Fibroblast of villous mesenchyme (primary cell): Measurements from ENCODE around the gene F13B. TPM values are rescaled to one million over a fixed set of nuclear protein-coding genes. Genes with fewer than 3 reads are reported as not detected.

Experiments
- DNase-seq: peaks from one replicate; pipeline ENCODE4 v3.0.0-alpha.2; 2010; ENCODE audit warnings: low read depth
- H3K4me3 ChIP-seq: 2 replicates; pipeline ENCODE4 v1.5.1; 2011; ENCODE audit warnings: low read depth, mild to moderate bottlenecking, low read length
- CTCF ChIP-seq: IDR thresholded peaks from 2 replicates; pipeline ENCODE4 v1.5.1; 2012; ENCODE audit warnings: low read depth, mild to moderate bottlenecking, low read length; ENCODE audit not compliant: insufficient read depth
- total RNA-seq: library from RNA; depleted of rRNA; stranded (reverse); fragments of >200 nt; gene quantifications from 2 replicates; pipeline ENCODE4 v1.2.3, GENCODE V29; 2012

The F13B gene
- total RNA-seq, 1 donor, result not detected

- no peak for DNase-seq
- no peak for TF ChIP-seq CTCF
- no peak overlapping the region for H3K4me3 ChIP-seq
Measured at GRCh38 chr1:197027359-197027758, 39.7 kb downstream of the F13B start.

DNA sequence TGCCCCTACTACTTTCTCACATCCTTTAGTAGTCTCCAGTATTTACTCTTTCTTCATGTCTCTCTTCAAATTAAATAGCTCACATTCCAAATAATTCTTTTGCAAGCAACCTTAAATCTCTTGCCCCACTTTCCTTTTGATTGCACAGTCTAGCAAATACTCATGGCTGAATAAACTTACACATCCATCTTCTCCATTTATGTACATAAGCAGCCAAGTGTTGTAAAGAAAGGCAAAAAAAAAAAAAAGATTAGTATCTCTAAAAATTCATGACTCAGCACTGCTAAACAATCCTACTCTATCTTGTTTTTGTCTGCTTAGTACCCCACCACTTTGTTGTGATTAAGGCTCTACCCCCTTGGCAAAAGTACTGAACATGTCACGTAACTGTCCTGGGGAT is 42.6 kb downstream of the F13B start:
- H3K4me3 ChIP-seq, result no peak overlapping the region
- no peak for TF ChIP-seq CTCF
- DNase-seq, result no peak

- no peak for DNase-seq
- H3K4me3 ChIP-seq, result no peak overlapping the region
- no peak for TF ChIP-seq CTCF
Measured at GRCh38 chr1:197021716-197022115, 45.3 kb downstream of the F13B start.

DNA sequence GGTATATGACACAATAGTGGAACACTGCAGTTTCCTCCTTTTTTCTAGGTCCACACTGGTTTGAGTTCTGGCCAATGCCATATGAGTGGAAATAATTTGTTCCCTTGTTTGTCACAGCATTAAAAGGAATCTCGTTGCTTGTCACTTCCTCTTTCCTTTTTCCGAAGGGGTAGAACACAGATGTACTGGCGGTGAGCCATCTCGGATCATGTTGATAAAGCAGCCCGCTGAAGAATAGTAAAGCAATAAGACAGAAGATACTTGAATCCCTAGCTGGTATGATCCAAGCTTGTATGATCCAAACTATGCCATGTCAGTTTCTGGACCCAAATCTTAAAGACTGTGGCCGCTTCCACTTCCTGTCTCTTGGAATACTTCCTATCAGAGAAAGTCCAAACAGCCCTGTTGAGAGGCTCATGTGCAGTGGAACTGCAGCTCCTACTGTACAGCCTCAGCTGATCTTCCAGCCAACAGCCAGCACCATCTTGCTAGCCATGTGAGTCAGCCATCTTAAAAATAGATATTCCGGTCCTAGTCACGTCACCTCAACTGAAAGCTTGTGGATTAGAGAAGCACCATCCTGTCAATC is 49.4 kb downstream of the F13B start:
- H3K4me3 ChIP-seq, result no peak overlapping the region
- TF ChIP-seq CTCF, result no peak
- DNase-seq, result no peak

- no peak for DNase-seq
- TF ChIP-seq CTCF, result no peak
- no peak overlapping the region for H3K4me3 ChIP-seq
Measured at GRCh38 chr1:197016751-197017150, 50.3 kb downstream of the F13B start.

DNA sequence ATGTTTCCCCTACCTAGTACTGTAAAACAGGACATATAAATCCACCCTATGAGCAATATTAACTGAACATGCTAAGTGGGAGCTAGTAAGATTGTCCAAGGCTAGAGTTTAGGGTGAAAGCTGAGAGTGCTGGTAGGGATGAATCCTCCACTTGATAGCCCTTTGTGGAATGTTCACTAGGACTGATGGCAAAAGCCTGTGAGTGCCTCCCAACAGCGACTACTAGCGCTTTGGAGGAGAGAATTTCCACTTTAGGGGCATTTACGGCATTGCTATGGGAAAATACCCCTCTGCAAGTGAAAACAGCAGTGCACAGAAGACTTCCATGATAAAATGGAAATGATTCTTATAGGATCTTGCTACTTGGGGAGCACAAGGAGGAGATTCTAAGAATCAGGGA is 53.8 kb downstream of the F13B start:
- DNase-seq, result no peak
- no peak for TF ChIP-seq CTCF
- no peak overlapping the region for H3K4me3 ChIP-seq

DNA sequence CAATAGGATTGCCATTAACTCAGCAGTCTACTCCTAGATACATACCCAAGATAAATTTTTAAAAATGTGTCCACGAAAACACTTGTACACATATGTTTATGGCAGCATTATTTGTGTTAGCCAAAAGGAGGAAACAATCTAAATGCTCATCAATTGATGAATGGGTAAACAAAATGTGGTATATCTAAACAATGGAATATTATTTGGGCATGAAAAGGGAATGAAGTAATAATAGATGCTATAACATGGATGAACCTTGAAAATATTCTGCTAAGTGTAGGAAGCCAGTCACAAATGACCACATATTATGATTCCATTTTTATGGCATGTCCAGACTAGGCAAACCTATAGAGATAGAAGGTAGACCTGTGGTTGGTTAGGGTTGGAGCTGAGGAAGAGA is 55.4 kb downstream of the F13B start:
- DNase-seq, result no peak
- no peak for TF ChIP-seq CTCF
- no peak overlapping the region for H3K4me3 ChIP-seq
